ENCODE measurements around the gene QKI.
A peak's percentile ranks its signal among the peaks of the same experiment; 100 is the strongest.

QKI gene

GRCh38 chr6:163585932-163586437 is 171.5 kb downstream of the QKI start:
- DNase-seq (ENCODE audit: low read depth in 1 of 2, low spot score in 1 of 2): peak; percentile 22 to 52
- H3K27me3 ChIP-seq (ENCODE audit: insufficient read depth, poor library complexity, severe bottlenecking): no peaks in the 10 kb centered on the region
- H3K27ac ChIP-seq (replicated peaks): no peak overlapping the region
- H3K4me3 ChIP-seq (replicated peaks; ENCODE audit: insufficient read depth, low read length): no peak overlapping the region
- TF ChIP-seq CTCF (IDR thresholded peaks at IDR 0.05; ENCODE audit: insufficient read depth, low read length): no peak
- peak; percentile 71 for TF ChIP-seq REST (IDR thresholded peaks at IDR 0.05; ENCODE audit: insufficient replicate concordance, low read depth)

GRCh38 chr6:163586888-163587287 is 172.4 kb downstream of the QKI start:
- H3K27ac ChIP-seq (replicated peaks): no peak overlapping the region
- H3K4me3 ChIP-seq (replicated peaks; ENCODE audit: insufficient read depth, low read length): no peak overlapping the region
- H3K27me3 ChIP-seq (ENCODE audit: insufficient read depth, poor library complexity, severe bottlenecking): no peaks in the 10 kb centered on the region
- no peak for DNase-seq (ENCODE audit: low read depth in 1 of 2, low spot score in 1 of 2)
- TF ChIP-seq GABPA (IDR thresholded peaks at IDR 0.05; ENCODE audit: low read depth) (no peak), POLR2AphosphoS5 (IDR thresholded peaks at IDR 0.05; ENCODE audit: low read depth) (no peak), CTCF (IDR thresholded peaks at IDR 0.05; ENCODE audit: insufficient read depth, low read length) (no peak), SPI1 (IDR thresholded peaks at IDR 0.05; ENCODE audit: borderline replicate concordance, low read depth) (no peak), REST (IDR thresholded peaks at IDR 0.05; ENCODE audit: insufficient replicate concordance, low read depth) (no peak)

GRCh38 chr6:163588220-163588919 is 173.9 kb downstream of the QKI start:
- Histone ChIP-seq H3K27me3 (ENCODE audit: insufficient read depth, poor library complexity, severe bottlenecking) (no peaks in the 10 kb centered on the region), H3K4me3 (replicated peaks; ENCODE audit: insufficient read depth, low read length) (no peak overlapping the region), H3K27ac (replicated peaks) (no peak overlapping the region)
- DNase-seq (ENCODE audit: low read depth in 1 of 2, low spot score in 1 of 2): no peak
- TF ChIP-seq CTCF (IDR thresholded peaks at IDR 0.05; ENCODE audit: insufficient read depth, low read length) (no peak), SPI1 (IDR thresholded peaks at IDR 0.05; ENCODE audit: borderline replicate concordance, low read depth) (no peak), POLR2AphosphoS5 (IDR thresholded peaks at IDR 0.05; ENCODE audit: low read depth) (no peak), REST (IDR thresholded peaks at IDR 0.05; ENCODE audit: insufficient replicate concordance, low read depth) (no peak), GABPA (IDR thresholded peaks at IDR 0.05; ENCODE audit: low read depth) (no peak)

All from HL-60 (cell line).